Measurements from ENCODE around the gene DNAJC22.

DNA sequence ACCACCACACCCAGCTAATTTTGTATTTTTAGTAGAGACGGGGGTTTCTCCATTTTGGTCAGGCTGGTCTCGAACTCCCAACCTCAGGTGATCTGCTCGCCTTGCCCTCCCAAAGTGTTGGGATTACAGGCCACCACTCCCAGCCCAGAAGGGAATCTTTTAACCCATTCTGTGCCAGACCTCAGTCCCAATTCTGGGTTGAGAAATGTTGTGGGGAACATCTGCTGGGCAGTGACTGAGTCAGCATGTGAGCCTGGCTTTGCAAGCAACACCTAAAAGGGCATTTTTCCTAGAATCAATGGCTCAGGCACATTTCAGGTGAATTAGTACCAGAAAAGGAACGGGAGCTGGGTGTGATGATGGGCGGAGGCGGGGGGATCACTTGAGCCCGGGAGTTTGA, 13.0 kb downstream of the DNAJC22 start:
- TF ChIP-seq CTCF (IDR thresholded peaks at IDR 0.05) (no peak), EZH2 (IDR thresholded peaks at IDR 0.05; ENCODE audit: borderline replicate concordance, insufficient read depth, low read depth, low read length, poor library complexity, severe bottlenecking) (no peak)

All from B cell (primary cell).